Stimulated activated CD8-positive, alpha-beta memory T cell treated with anti-CD3 and anti-CD28 coated beads, Interleukin-12 subunit alpha, Interleukin-12 subunit beta, amount 100 ng/mL, for 1 hour (primary cell): ENCODE results near the gene RBMS1.
"Not testable (repeated sequence)": the region's sequence is repeated elsewhere in the genome, so short reads cannot be mapped to it uniquely, and the experiment has no call there.

Experiments used
- DNase-seq: peaks from one replicate; pipeline ENCODE4 v3.0.0-alpha.2; 2020; ENCODE audit warnings: low read depth

Gene RBMS1

DNA sequence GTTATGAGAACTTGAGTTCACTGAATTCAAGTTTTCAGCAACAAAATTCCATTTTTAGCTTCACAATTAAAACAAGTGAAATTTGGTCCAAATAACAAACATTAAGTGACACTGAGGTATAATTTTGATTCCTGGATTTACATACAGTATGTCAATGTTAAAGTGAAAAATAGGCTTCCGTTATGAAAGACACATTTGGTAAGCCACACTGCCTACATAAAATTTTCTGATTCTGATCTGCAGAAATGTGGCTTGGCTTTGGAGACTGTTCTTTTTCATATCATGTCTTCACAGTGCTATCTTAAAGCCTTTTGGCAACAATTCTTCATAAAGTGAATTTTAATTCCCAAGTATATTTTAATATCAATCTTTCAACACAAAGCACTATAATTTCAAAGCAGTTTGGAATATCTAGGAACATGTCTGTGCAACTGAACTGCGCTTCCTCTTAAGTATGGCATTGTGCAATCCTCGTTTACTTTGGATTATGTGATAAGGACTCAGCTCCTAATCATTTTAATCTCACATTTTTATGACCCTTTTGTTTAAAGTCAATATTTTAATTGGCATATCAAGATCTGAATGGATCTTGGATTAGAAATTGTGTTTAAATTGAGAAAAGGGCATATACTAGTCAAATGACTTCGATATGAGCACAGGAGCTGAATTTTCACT, 60.0 kb downstream of the RBMS1 start:
- DNase-seq, result no peak

- no peak for DNase-seq
Measured at GRCh38 chr2:160432633-160433032, 61.0 kb downstream of the RBMS1 start.

- DNase-seq, result no peak
Measured at GRCh38 chr2:160431441-160431840, 62.2 kb downstream of the RBMS1 start.

- DNase-seq, result no peak
Measured at GRCh38 chr2:160430001-160430344, 63.6 kb downstream of the RBMS1 start.

DNA sequence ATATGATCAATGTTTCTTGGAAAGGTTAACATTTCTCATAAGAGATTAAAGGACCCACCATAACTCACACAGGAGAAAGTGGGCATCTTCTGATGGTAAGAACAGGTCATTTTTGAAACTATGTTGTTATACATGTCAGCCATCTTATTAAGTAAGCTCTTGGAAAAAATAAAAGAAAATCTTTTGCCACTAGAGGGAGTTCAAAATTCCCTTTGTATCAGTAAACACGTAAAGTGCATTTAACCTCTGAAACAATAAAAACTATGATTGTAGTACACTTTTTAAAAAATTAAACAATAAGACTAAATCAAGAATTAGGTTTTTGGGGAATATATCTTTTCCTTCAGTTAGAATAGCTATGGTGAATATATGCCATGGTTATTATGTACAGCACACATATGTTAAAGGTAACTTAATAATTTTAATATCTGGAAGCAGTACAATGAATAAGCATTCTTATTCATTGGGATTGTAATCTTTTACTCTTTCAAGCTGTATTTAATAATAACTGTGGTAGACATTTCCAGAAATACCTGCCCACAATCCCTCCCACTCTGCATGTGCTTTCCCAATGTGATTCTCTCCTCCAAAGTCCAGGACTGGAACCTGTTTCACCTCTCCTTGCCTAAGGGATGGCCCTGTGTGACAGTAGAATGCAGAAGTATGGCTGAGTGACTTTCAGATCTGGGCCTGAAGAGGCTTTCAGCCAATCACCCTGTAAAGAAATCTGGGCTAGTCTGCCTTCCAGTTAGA, 64.2 kb downstream of the RBMS1 start:
- no peak for DNase-seq

DNA sequence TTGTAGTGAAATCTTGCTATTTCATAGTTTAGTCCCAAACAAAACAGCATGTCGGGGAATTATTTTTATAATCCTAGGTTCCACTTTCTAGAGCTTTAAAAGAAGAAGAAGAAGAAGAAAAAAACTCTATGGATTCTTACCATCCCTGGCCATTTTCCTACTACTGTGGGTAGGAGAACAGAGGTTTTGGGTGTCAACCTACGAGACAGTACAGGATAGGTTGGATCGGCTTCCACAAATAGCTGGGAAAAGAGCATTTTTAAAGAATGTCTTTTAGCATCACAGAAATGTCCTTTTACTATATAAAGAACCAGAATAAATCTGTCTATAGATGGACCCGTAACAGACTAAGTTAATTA, 65.2 kb downstream of the RBMS1 start:
- no peak for DNase-seq

- peak; percentile 33 for DNase-seq
Measured at GRCh38 chr2:160427629-160428404, 65.8 kb downstream of the RBMS1 start.

DNA sequence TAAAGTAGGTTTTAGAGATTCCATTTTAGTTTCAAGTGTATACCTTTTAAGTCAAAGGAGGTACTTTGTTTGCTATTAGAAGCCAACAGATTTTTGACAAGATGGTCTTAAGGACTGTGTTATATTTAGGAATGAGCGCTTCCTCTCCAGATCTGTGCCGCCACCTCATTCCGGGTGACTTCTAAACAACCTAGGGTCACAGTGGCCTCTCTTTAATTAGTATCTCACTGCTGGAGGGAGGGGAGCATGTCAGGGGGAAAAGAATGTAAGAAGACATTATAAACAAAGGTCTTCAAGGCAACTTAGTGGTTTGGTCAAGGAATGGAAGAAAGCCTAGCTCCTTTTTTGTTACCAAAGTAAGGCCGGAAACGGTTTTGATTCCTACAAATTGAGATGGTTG, 67.0 kb downstream of the RBMS1 start:
- DNase-seq, result no peak

- DNase-seq, result no peak
Measured at GRCh38 chr2:160425434-160426151, 68.0 kb downstream of the RBMS1 start.

GRCh38 chr2:160423126-160423525, 70.5 kb downstream of the RBMS1 start:
- DNase-seq, result no peak

DNA sequence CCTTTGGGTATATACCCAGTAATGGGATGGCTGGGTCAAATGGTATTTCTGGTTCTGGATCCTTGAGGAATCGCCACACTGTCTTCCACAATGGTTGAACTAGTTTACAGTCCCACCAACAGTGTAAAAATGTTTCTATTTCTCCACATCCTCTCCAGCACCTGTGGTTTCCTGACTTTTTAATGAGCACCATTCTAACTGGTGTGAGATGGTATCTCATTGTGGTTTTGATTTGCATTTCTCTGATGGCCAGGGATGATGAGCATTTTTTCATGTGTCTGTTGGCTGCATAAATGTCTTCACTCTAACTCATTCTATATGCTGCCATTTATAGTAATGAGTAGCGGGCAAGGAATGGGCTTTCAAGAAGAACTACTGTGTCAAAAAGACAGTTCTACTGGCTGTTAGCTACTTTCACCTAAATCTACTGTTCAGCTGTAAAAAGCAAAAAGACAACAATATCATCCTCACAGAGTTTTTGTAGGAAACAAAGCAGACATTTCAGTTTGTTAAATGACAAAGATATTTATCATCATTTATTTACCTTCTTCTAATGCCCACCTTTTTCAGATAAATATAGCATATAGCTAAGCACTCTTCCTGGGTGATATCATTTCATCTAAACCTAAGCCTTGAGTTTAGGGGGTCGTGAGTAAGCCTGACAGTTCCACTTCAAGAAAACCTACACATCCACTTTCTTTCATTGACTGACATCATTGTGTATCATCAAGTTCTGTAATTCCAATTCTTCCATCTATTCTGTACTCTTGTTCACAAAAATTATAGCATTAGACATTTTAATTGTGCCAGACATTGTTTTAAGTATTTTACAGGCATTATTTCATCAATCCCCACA, 71.7 kb downstream of the RBMS1 start:
- DNase-seq, result not testable (repeated sequence)

GRCh38 chr2:160420711-160421110, 72.9 kb downstream of the RBMS1 start:
- no peak for DNase-seq

DNA sequence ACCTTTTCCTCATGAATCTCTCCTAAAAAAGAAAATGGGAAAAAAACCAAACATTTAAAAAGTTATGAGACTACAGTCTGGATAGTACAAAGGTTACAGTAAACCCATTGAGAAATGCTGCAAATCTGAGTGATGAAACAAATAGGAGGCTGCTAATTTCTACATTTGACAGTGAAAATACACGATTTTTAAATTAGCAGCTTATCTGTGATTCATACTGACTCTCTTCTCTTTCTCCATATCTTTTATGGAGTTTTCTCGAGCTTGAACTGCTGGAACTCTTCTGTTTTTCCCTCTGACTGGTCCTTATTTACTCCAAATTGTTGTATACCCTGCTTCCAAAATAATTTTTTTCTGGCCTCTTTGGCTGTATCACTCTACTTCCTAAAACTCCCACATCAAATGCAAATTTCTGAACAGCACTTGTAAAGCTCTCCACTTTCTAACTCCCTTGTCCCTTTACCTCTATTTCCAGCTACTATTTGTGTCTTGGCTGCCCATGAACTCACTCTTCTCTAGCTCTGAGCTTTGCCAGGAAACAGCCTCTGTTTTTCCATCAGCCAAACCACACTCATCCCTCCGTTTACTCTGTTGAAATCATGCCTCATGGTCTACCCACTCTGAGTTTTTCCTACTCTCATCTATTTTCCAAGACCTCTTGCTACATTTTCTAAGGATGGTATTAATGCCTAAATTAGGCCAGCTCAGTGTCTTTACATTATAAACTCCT, 73.7 kb downstream of the RBMS1 start:
- DNase-seq, result no peak

- no peak for DNase-seq
Measured at GRCh38 chr2:160418853-160419252, 74.8 kb downstream of the RBMS1 start.

GRCh38 chr2:160418398-160418765, 75.2 kb downstream of the RBMS1 start:
- DNase-seq, result no peak

DNA sequence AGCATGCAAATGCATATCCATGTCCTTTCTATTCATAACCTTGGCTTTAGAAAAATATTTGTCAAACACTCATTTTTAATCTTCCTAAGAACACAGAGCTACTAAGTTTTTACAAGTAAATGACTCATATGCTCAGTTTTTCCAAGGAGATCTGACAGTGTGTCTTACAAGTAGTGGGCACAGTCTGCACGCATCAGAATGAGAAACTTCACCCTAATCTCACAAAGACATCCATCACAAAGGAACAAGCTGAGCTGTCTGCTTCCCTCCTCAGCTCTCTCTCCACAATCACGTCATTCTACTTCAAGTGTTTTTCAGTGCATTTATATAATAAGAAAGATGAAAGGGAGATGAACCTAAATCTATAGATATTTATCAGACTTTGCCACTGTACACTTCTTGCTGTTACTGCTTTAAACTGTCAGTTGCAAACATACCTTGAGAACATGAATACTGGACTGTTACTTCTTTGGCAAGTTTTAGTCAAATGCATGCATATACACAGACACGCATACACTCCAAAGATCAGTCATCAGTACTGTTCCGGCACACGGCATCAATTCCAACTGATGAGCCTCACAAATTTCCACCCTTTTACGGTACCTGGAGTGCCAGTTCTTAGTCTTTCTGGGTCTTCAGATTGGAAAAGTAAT, 75.7 kb downstream of the RBMS1 start:
- no peak for DNase-seq

GRCh38 chr2:160415991-160416390, 77.6 kb downstream of the RBMS1 start:
- DNase-seq, result no peak

GRCh38 chr2:160411955-160412354, 81.7 kb downstream of the RBMS1 start:
- DNase-seq, result no peak

- no peak for DNase-seq
Measured at GRCh38 chr2:160411167-160411566, 82.4 kb downstream of the RBMS1 start.

GRCh38 chr2:160409480-160409879, 84.1 kb downstream of the RBMS1 start:
- no peak for DNase-seq

GRCh38 chr2:160408959-160409291, 84.7 kb downstream of the RBMS1 start:
- DNase-seq, result no peak
